IMR-90 (cell line): Measurements from ENCODE around the gene UTRN. TPM values are rescaled to one million over a fixed set of nuclear protein-coding genes. Genes with fewer than 3 reads are reported as not detected.

Experiments used
- ATAC-seq: fragments of 200-7000 bp; cut with Tn5 transposase; 2 replicates; pipeline ENCODE4 v1.9.1; 2020; ENCODE audit warnings: low read depth, mild to moderate bottlenecking, moderate library complexity
- BruUV-seq: library from RNA; stranded (reverse); fragments of 400-500 nt; replicated peaks from 2 replicates; lab custom pipeline; 2021; lab: Mats Ljungman, UMichigan
- CTCF ChIA-PET: fragments of 300-600 bp; formaldehyde crosslinking; extraction: SDS; loops from one replicate; lab custom pipeline; 2021; ENCODE audit warnings: antibody characterized with exemption; lab: Yijun Ruan, JAX
- POLR2A ChIA-PET: fragments of 300-600 bp; sonication (Branson Sonifier 250); formaldehyde crosslinking; loops from one replicate; lab custom pipeline; 2022; ENCODE audit warnings: antibody characterized with exemption; ENCODE audit not compliant: unreplicated experiment; lab: Charles Lee
- DNase-seq: peaks from one replicate; pipeline ENCODE4 v3.0.0; 2013
- H2AFZ ChIP-seq: replicated peaks from 2 replicates; pipeline ENCODE3; 2013; ENCODE audit warnings: low read length, mild to moderate bottlenecking; ENCODE audit not compliant: poor library complexity
- H2AK5ac ChIP-seq: 2 replicates; pipeline ENCODE4 v1.6.1; 2013; ENCODE audit warnings: low read depth, low read length, inconsistent platforms
- H2AK9ac ChIP-seq: replicated peaks from 2 replicates; pipeline ENCODE3; 2013; ENCODE audit warnings: mild to moderate bottlenecking, low read depth, low read length, moderate library complexity; ENCODE audit not compliant: poor library complexity
- H2BK120ac ChIP-seq: 2 replicates; pipeline ENCODE4 v1.6.1; 2013; ENCODE audit warnings: low read depth, low read length, inconsistent platforms
- H2BK15ac ChIP-seq: 3 replicates; pipeline ENCODE4 v1.6.1; 2013; ENCODE audit warnings: low read depth, low read length, inconsistent platforms
- H2BK20ac ChIP-seq: 2 replicates; pipeline ENCODE4 v1.6.1; 2013; ENCODE audit warnings: low read depth, mild to moderate bottlenecking, inconsistent platforms, low read length, moderate library complexity
- H2BK5ac ChIP-seq: 2 replicates; pipeline ENCODE4 v1.6.1; 2013; ENCODE audit warnings: mild to moderate bottlenecking, low read depth, low read length, inconsistent platforms; ENCODE audit not compliant: poor library complexity, severe bottlenecking
- H3K14ac ChIP-seq: replicated peaks from 2 replicates; pipeline ENCODE4 v1.6.1; 2013; ENCODE audit warnings: low read depth, low read length, inconsistent platforms
- H3K18ac ChIP-seq: 2 replicates; pipeline ENCODE4 v1.6.1; 2013; ENCODE audit warnings: low read depth, low read length, control low read depth
- H3K23ac ChIP-seq: 2 replicates; pipeline ENCODE4 v1.6.1; 2013; ENCODE audit warnings: low read depth, low read length, inconsistent platforms
- H3K27ac ChIP-seq: 2 replicates; pipeline ENCODE4 v1.5.1; 2013; ENCODE audit warnings: mild to moderate bottlenecking, control low read depth, low read length; ENCODE audit not compliant: insufficient read depth
- H3K27me3 ChIP-seq: 2 replicates; pipeline ENCODE4 v1.6.1; 2013; ENCODE audit warnings: low read length; ENCODE audit not compliant: control insufficient read depth, insufficient read depth
- H3K36me3 ChIP-seq: 2 replicates; pipeline ENCODE4 v1.6.1; 2013; ENCODE audit warnings: low read length, mixed read lengths; ENCODE audit not compliant: control insufficient read depth, insufficient read depth
- H3K4ac ChIP-seq: 2 replicates; pipeline ENCODE4 v1.6.1; 2013; ENCODE audit warnings: low read depth, low read length, inconsistent platforms
- H3K4me1 ChIP-seq: 2 replicates; pipeline ENCODE4 v1.6.1; 2013; ENCODE audit warnings: low read length, mixed read lengths; ENCODE audit not compliant: control insufficient read depth, insufficient read depth
- H3K4me2 ChIP-seq: 2 replicates; pipeline ENCODE4 v1.6.1; 2013; ENCODE audit warnings: low read depth, mild to moderate bottlenecking, control low read depth, low read length, moderate library complexity
- H3K4me3 ChIP-seq: 2 replicates; pipeline ENCODE4 v1.5.1; 2013; ENCODE audit warnings: low read depth, mild to moderate bottlenecking, control low read depth, low read length, moderate library complexity; ENCODE audit not compliant: insufficient read depth
- H3K56ac ChIP-seq: 2 replicates; pipeline ENCODE4 v1.6.1; 2013; ENCODE audit warnings: low read length, inconsistent platforms; ENCODE audit not compliant: insufficient read depth; ENCODE audit errors: extremely low read depth
- H3K79me1 ChIP-seq, 2 experiments: 2 replicates each; pipeline ENCODE4 v1.6.1; 2013; ENCODE audit warnings: low read length in 2 of 2, inconsistent platforms in 1 of 2, low read depth in 1 of 2
- H3K9ac ChIP-seq: 2 replicates; pipeline ENCODE4 v1.6.1; 2013; ENCODE audit warnings: low read depth, low read length, control low read depth
- H3K9me1 ChIP-seq: 2 replicates; pipeline ENCODE4 v1.6.1; 2013; ENCODE audit warnings: low read length, inconsistent platforms; ENCODE audit not compliant: insufficient read depth
- H3K9me3 ChIP-seq: 2 replicates; pipeline ENCODE4 v1.6.1; 2013; ENCODE audit warnings: low read length; ENCODE audit not compliant: control insufficient read depth, insufficient read depth
- H4K20me1 ChIP-seq: 2 replicates; pipeline ENCODE4 v1.6.1; 2013; ENCODE audit warnings: low read length, inconsistent platforms; ENCODE audit not compliant: insufficient read depth
- H4K5ac ChIP-seq: 2 replicates; pipeline ENCODE4 v1.6.1; 2013; ENCODE audit warnings: mild to moderate bottlenecking, low read depth, low read length, control low read depth
- H4K8ac ChIP-seq, 2 experiments: 2 replicates each; pipeline ENCODE4 v1.6.1; 2013; ENCODE audit warnings: low read depth in 2 of 2, low read length in 2 of 2, control low read depth in 1 of 2, inconsistent platforms in 1 of 2
- H4K91ac ChIP-seq: 2 replicates; pipeline ENCODE4 v1.6.1; 2013; ENCODE audit warnings: low read depth, low read length, inconsistent platforms; ENCODE audit not compliant: insufficient read depth
- MAFK ChIP-seq: IDR thresholded peaks from 2 replicates; pipeline ENCODE4 v1.6.1; 2012; ENCODE audit warnings: low read depth, low read length, improper control_type of control experiment
- NFE2L2 ChIP-seq: fragments of 150-350 bp; IDR thresholded peaks from 2 replicates; pipeline ENCODE4 v1.6.1; 2016; ENCODE audit warnings: low read depth, mild to moderate bottlenecking, low read length
- WGBS, 2 experiments: methylation state at CpG; one replicate each; pipeline versions ENCODE4 v1.1.5 to v1.1.7; 2013; ENCODE audit warnings: missing lambda C conversion rate in 2 of 2; ENCODE audit not compliant: insufficient read length in 1 of 2; ENCODE audit errors: extremely low coverage in 2 of 2; 5-methylcytosine and 5-hydroxymethylcytosine counted together
- dilution Hi-C: fragments of 300-500 bp; cut with HindIII; formaldehyde crosslinking; loops from one replicate; pipeline ENCODE4 v1.14.3; 2018; ENCODE audit warnings: low sequenced_read_pairs; ENCODE audit not compliant: unreplicated experiment
- in situ Hi-C: fragments of 300-500 bp; cut with MboI; formaldehyde crosslinking; loops from 3 replicates; pipeline ENCODE4 v1.14.3; 2019; ENCODE audit warnings: low sequenced_read_pairs, inconsistent platforms, mixed read lengths
- intact Hi-C: fragments of 100-400 bp; cut with micrococcal nuclease; formaldehyde crosslinking; loops from 2 replicates; pipeline ENCODE4 v1.10.0; 2022
- polyA plus RNA-seq, 3 experiments: library from polyadenylated mRNA; depleted of rRNA; stranded (reverse); fragments of >200 nt; gene quantifications; 2 replicates each; pipeline ENCODE4 v1.2.3, GENCODE V29; 2012; ENCODE audit warnings: low replicate concordance in 1 of 3
- total RNA-seq: library from RNA; depleted of rRNA; stranded (reverse); fragments of >200 nt; gene quantifications from 2 replicates; pipeline ENCODE4 v1.2.3, GENCODE V29; 2012

UTRN gene
- total and polyA plus RNA-seq, 2 of the 4 experiments (the other 2 are of a cell fraction): 17.3 to 83.5 TPM

- dilution Hi-C loops: no loop called here
- Histone ChIP-seq H3K9me3 (no peaks in the 10 kb centered on the region), H2AK5ac (no peak overlapping the region), H3K27me3 (no peaks in the 10 kb centered on the region), H3K23ac (peak overlapping the region; percentile 68), H3K4me1 (no peaks in the 10 kb centered on the region; the same call in 1 of the 2 replicates), H4K5ac (no peak overlapping the region; the same call in 1 of the 2 replicates), H3K4me2 (peak overlapping the region; percentile 84), H4K91ac (peak overlapping the region; percentile 28; the same call in 1 of the 2 replicates), H3K36me3 (no peaks in the 10 kb centered on the region), H3K9ac (peak overlapping the region; percentile 63), H3K14ac (peak overlapping the region; percentile 41), H2BK15ac (0 out of 3 replicates have a peak overlapping the region, but pooled peaks have one; percentile 1), H4K20me1 (peaks cover 6% of the 10 kb centered on the region; the same call in 1 of the 2 replicates), H2BK20ac (no peak overlapping the region; the same call in 1 of the 2 replicates), H2AFZ (peak overlapping the region; percentile 95), H3K9me1 (peaks cover 7% of the 10 kb centered on the region; the same call in 1 of the 2 replicates), H3K56ac (peak overlapping the region; percentile 36; the same call in 1 of the 2 replicates), H2AK9ac (no peak overlapping the region), H2BK120ac (peak overlapping the region; percentile 56; the same call in 1 of the 2 replicates), H3K27ac (peak overlapping the region; percentile 79), H3K18ac (peak overlapping the region; percentile 56; the same call in 1 of the 2 replicates), H3K79me1 (peaks cover 18 to 33% of the 10 kb centered on the region in 2 experiments), H3K4me3 (peak overlapping the region; percentile 67), H4K8ac (0 out of 4 replicates have a peak overlapping the region, but pooled peaks of 1 of the 2 experiments have one; percentile 64), H3K4ac (peak overlapping the region; percentile 61), H2BK5ac (peak overlapping the region; percentile 76)
- ATAC-seq (no peak), DNase-seq (no peak)
- WGBS, 2 experiments: no CpG with 5 or more reads among the region's 7 CpGs
- intact Hi-C loops: loop anchor here (1.0 kb wide), 2 partner anchors 20 to 179 kb away; no protein-coding TSS in a partner anchor
- POLR2A ChIA-PET: interaction anchor here (0.6 kb wide), 1 partner anchor 159 kb away, joined by 3 read pairs; no protein-coding TSS in a partner anchor
- CTCF ChIA-PET: no interaction called here
- in situ Hi-C loops: no loop called here
- TF ChIP-seq MAFK (peak; percentile 99), NFE2L2 (no peak)
- BruUV-seq: no TSS peak
These were observed 705 bp upstream of the UTRN start for GRCh38 chr6:144284478-144284782.
